Panc1 (cell line): ENCODE measurements around the gene PHIP. TPM values are rescaled to one million over a fixed set of nuclear protein-coding genes. Genes with fewer than 3 reads are reported as not detected.

Source experiments
- ATAC-seq: fragments of 200-7000 bp; cut with Tn5 transposase; 2 replicates; pipeline ENCODE4 v1.9.1; 2020; ENCODE audit warnings: mild to moderate bottlenecking, moderate library complexity
- BruUV-seq: library from RNA; stranded (reverse); fragments of 400-500 nt; replicated peaks from 2 replicates; lab custom pipeline; 2021; lab: Mats Ljungman, UMichigan
- CTCF ChIA-PET: fragments of 300-600 bp; sonication (Branson Sonifier 250); formaldehyde crosslinking; loops from one replicate; lab custom pipeline; 2022; ENCODE audit warnings: antibody characterized with exemption; lab: Charles Lee
- POLR2A ChIA-PET: fragments of 300-600 bp; sonication (Branson Sonifier 250); formaldehyde crosslinking; loops from one replicate; lab custom pipeline; 2022; ENCODE audit warnings: antibody characterized with exemption; lab: Charles Lee
- DNase-seq: peaks from one replicate; pipeline ENCODE4 v3.0.0-alpha.2; 2010; ENCODE audit warnings: low read depth, low spot score
- H3K27ac ChIP-seq: 2 replicates; pipeline ENCODE4 v1.5.1; 2011; ENCODE audit warnings: mild to moderate bottlenecking, low read length, inconsistent platforms
- H3K27me3 ChIP-seq: fragments of 200-500 bp; sonication (Bioruptor generic); 2 replicates; pipeline ENCODE4 v1.6.0; 2014; ENCODE audit warnings: low read length, inconsistent platforms; ENCODE audit not compliant: control insufficient read depth, insufficient read depth
- H3K36me3 ChIP-seq: fragments of 200-500 bp; sonication (Bioruptor generic); 2 replicates; pipeline ENCODE4 v1.5.1; 2014; ENCODE audit warnings: inconsistent platforms, mild to moderate bottlenecking, low read length, moderate library complexity; ENCODE audit not compliant: control insufficient read depth, insufficient read depth
- H3K4me1 ChIP-seq: 2 replicates; pipeline ENCODE4 v1.5.1; 2011; ENCODE audit warnings: inconsistent platforms, mild to moderate bottlenecking, low read length, moderate library complexity; ENCODE audit not compliant: control insufficient read depth, insufficient read depth
- H3K4me3 ChIP-seq, 2 experiments: 2 replicates each; pipeline ENCODE4 v1.5.1; 2011 to 2012; ENCODE audit warnings: low read depth in 2 of 2, low read length in 2 of 2, mild to moderate bottlenecking in 2 of 2, inconsistent platforms in 1 of 2, moderate library complexity in 1 of 2
- H3K9me3 ChIP-seq: fragments of 200-500 bp; sonication (Bioruptor generic); 2 replicates; pipeline ENCODE4 v1.5.1; 2014; ENCODE audit warnings: low read depth, mild to moderate bottlenecking, inconsistent platforms, low read length, moderate library complexity; ENCODE audit not compliant: control insufficient read depth, insufficient read depth
- CTCF ChIP-seq: fragments of 450-650 bp; IDR thresholded peaks from 2 replicates; pipeline ENCODE4 v1.5.1; 2017; ENCODE audit warnings: mild to moderate bottlenecking
- POLR2AphosphoS5 ChIP-seq: IDR thresholded peaks from 2 replicates; pipeline ENCODE4 v1.6.1; 2012; ENCODE audit warnings: mild to moderate bottlenecking, low read depth, low read length, moderate library complexity
- REST ChIP-seq, 2 experiments: IDR thresholded peaks; 2 replicates each; pipeline ENCODE4 v1.6.1; 2011 to 2012; ENCODE audit warnings: low read depth in 2 of 2, control low read depth in 1 of 2, low read length in 1 of 2, mild to moderate bottlenecking in 1 of 2, moderate library complexity in 1 of 2; ENCODE audit not compliant: insufficient read depth in 1 of 2
- SIN3A ChIP-seq: IDR thresholded peaks from 2 replicates; pipeline ENCODE4 v1.6.1; 2012; ENCODE audit warnings: low read depth, mild to moderate bottlenecking, low read length, moderate library complexity, borderline replicate concordance; ENCODE audit not compliant: insufficient read depth
- TCF7L2 ChIP-seq: IDR thresholded peaks from 2 replicates; pipeline ENCODE4 v1.6.1; 2011; ENCODE audit warnings: mild to moderate bottlenecking, low read depth, low read length, inconsistent platforms
- in situ Hi-C: cut with HindIII; loops from 2 replicates; pipeline ENCODE4 v1.10.0; 2016; ENCODE audit warnings: low sequenced_read_pairs, low pct_unique_long_range_greater_than_20kb
- intact Hi-C: fragments of 100-400 bp; cut with micrococcal nuclease; formaldehyde crosslinking; loops from one replicate; pipeline ENCODE4 v1.10.0; 2022; ENCODE audit not compliant: unreplicated experiment
- total RNA-seq: library from RNA; stranded (reverse); gene quantifications from one replicate; pipeline ENCODE4 v1.2.1, GENCODE V29; 2021; ENCODE audit not compliant: unreplicated experiment

The PHIP gene
- total RNA-seq, 1 experiment from 2014 or later: 28.0 TPM

- no peaks in the 10 kb centered on the region for H3K27me3 ChIP-seq
- DNase-seq (no peak), ATAC-seq (no peak)
- no peaks in the 10 kb centered on the region for H3K4me1 ChIP-seq
- in situ Hi-C loops: no loop called here
- TF ChIP-seq SIN3A: no peak
- no peak for TF ChIP-seq TCF7L2
- TF ChIP-seq REST (IDR thresholded peaks at IDR 0.05; ENCODE audit: insufficient read depth in 1 of 2, low read depth in 2 of 2, low read length in 1 of 2): no peak
- TF ChIP-seq CTCF: no peak
- no peak for TF ChIP-seq POLR2AphosphoS5
- BruUV-seq: no TSS peak
- no peak overlapping the region for H3K27ac ChIP-seq
- no peaks in the 10 kb centered on the region for H3K9me3 ChIP-seq
- ChIA-PET CTCF (no interaction called here), POLR2A (no interaction called here)
- H3K4me3 ChIP-seq: no peak overlapping the region
- peaks cover 23% of the 10 kb centered on the region for H3K36me3 ChIP-seq
- intact Hi-C loops: no loop called here
Observed at GRCh38 chr6:79038061-79038460, 40.0 kb downstream of the PHIP start.

- H3K9me3 ChIP-seq: no peaks in the 10 kb centered on the region
- no peak for ATAC-seq
- ChIA-PET POLR2A (no interaction called here), CTCF (no interaction called here)
- no peak for TF ChIP-seq SIN3A
- TF ChIP-seq TCF7L2: no peak
- TF ChIP-seq POLR2AphosphoS5: no peak
- no peak for TF ChIP-seq CTCF
- no peak for TF ChIP-seq REST (IDR thresholded peaks at IDR 0.05; ENCODE audit: insufficient read depth in 1 of 2, low read depth in 2 of 2, low read length in 1 of 2)
- intact Hi-C loops (no loop called here), in situ Hi-C loops (no loop called here)
- DNase-seq: no peak
- H3K27me3 ChIP-seq: no peaks in the 10 kb centered on the region
- no TSS peak for BruUV-seq
- H3K4me3 ChIP-seq: no peak overlapping the region
- H3K36me3 ChIP-seq: peaks cover 4% of the 10 kb centered on the region; the same call in 1 of the 2 replicates
- H3K4me1 ChIP-seq: no peaks in the 10 kb centered on the region
- H3K27ac ChIP-seq: no peak overlapping the region
Observed at GRCh38 chr6:79034865-79035264, 43.2 kb downstream of the PHIP start.
